ENCODE data around the gene PTPRH. TPM values are rescaled to one million over a fixed set of nuclear protein-coding genes. Genes with fewer than 3 reads are reported as not detected.

PTPRH gene
- total RNA-seq, 1 donor from 2014 or later, result 1.0 TPM

DNA sequence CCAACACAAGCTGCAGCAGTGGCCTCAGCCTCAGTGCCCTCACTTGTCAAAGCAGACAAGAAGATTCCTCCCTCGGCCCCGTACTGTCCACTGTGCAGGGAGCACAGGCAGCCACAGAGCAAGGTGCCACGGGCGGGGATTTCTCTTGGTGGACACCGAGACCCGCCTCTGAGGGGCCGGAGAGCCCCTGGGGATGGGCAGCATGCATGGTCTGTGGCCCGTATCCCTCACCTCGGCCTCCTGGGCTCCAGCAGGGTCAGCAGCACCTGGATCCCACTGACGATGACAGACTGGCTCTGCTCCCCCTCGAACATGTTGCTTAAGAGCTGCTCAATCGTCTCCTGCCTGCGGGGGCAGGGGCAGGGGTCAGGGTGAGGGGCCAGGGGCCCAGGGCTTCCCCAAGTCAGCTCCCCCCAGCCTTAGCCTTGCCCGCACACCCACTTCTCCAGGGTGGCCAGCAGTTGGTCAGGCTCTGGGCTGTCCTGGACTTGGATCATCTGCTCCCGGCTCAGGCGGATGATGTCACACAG, 32.7 kb upstream of the PTPRH start:
- Histone ChIP-seq H3K27ac (ENCODE audit: low read depth, low read length) (no peak overlapping the region), H3K9me3 (ENCODE audit: insufficient read depth, low read depth, low read length) (no peaks in the 10 kb centered on the region), H3K4me1 (ENCODE audit: insufficient read depth, low read length) (no peaks in the 10 kb centered on the region), H3K79me2 (ENCODE audit: insufficient read depth, low read length) (peaks cover 10% of the 10 kb centered on the region), H3K27me3 (ENCODE audit: insufficient read depth, low read length) (no peaks in the 10 kb centered on the region), H3K9ac (ENCODE audit: low read length) (no peak overlapping the region), H4K20me1 (ENCODE audit: insufficient read depth, low read length) (peaks cover 51% of the 10 kb centered on the region), H3K4me3 (ENCODE audit: insufficient read depth, low read depth, low read length) (no peak overlapping the region), H2AFZ (ENCODE audit: low read depth, low read length) (no peak overlapping the region), H3K36me3 (ENCODE audit: insufficient read depth, low read length) (peaks cover 17% of the 10 kb centered on the region), H3K4me2 (ENCODE audit: low read length) (no peak overlapping the region)
- H3K9me3 Mint-ChIP-seq (ENCODE audit: unreplicated experiment), result no peaks in the 10 kb centered on the region
- TF ChIP-seq EZH2 (IDR thresholded peaks at IDR 0.05; ENCODE audit: insufficient read depth, low read length), result no peak
- TF ChIP-seq, protein P1, sequence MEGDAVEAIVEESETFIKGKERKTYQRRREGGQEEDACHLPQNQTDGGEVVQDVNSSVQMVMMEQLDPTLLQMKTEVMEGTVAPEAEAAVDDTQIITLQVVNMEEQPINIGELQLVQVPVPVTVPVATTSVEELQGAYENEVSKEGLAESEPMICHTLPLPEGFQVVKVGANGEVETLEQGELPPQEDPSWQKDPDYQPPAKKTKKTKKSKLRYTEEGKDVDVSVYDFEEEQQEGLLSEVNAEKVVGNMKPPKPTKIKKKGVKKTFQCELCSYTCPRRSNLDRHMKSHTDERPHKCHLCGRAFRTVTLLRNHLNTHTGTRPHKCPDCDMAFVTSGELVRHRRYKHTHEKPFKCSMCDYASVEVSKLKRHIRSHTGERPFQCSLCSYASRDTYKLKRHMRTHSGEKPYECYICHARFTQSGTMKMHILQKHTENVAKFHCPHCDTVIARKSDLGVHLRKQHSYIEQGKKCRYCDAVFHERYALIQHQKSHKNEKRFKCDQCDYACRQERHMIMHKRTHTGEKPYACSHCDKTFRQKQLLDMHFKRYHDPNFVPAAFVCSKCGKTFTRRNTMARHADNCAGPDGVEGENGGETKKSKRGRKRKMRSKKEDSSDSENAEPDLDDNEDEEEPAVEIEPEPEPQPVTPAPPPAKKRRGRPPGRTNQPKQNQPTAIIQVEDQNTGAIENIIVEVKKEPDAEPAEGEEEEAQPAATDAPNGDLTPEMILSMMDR (IDR thresholded peaks at IDR 0.05; ENCODE audit: insufficient read depth, low read depth, low read length), result no peak
- DNase-seq (ENCODE audit: low read depth) (no peak), FAIRE-seq (no peak)
- no peak overlapping the region for H3K27ac Mint-ChIP-seq (ENCODE audit: unreplicated experiment)
- no peaks in the 10 kb centered on the region for H3K27me3 Mint-ChIP-seq (ENCODE audit: low read depth, unreplicated experiment)
- H3K4me1 Mint-ChIP-seq (ENCODE audit: low read depth, unreplicated experiment), result no peaks in the 10 kb centered on the region
- no peak overlapping the region for H3K4me3 Mint-ChIP-seq (ENCODE audit: unreplicated experiment)
- H3K36me3 Mint-ChIP-seq (ENCODE audit: low read depth, unreplicated experiment), result peaks cover 8% of the 10 kb centered on the region

DNA sequence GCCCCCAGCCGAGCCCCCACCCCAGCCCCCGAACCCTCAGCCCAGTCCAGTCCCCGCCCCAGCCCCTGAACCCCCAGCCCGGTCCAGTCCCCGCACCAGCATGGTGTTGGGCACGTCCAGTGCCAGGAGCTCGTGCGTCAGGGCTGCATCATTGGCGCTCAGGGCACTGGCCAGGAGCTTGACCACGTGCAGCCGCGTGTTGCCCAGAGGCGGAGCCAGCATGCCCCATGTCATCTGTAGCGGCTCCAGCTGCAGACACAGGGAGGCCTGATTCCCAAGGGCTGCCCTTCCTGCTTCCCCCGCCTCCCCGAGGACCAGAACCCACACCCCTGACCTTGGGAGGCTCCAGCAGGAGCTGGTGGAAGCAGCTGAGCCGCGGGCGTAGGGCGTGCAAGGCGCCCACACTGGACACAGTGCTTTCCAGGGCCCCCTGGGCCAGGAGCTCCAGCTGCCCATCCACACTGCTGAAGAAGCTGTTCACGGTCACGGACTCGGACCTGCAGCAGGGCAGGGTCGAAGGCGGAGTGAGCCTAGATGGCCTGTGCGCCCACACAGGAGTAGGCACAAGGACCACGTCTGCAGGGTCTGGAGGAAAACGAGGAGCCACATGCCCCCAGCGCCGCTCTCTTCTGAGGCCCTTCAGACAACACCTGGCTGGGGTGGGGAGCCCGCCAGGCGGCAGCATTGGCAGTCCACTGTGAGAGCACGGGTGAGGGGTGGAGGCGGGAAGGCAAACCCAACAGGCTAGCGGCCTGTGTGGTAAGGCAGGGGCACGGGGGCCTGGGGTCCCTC, 32.0 kb upstream of the PTPRH start:
- Mint-ChIP-seq H3K9me3 (ENCODE audit: unreplicated experiment) (no peaks in the 10 kb centered on the region), H3K27ac (ENCODE audit: unreplicated experiment) (no peak overlapping the region), H3K4me3 (ENCODE audit: unreplicated experiment) (no peak overlapping the region), H3K36me3 (ENCODE audit: low read depth, unreplicated experiment) (peaks cover 13% of the 10 kb centered on the region), H3K4me1 (ENCODE audit: low read depth, unreplicated experiment) (no peaks in the 10 kb centered on the region), H3K27me3 (ENCODE audit: low read depth, unreplicated experiment) (no peaks in the 10 kb centered on the region)
- Histone ChIP-seq H3K27me3 (ENCODE audit: insufficient read depth, low read length) (no peaks in the 10 kb centered on the region), H3K9ac (ENCODE audit: low read length) (no peak overlapping the region), H3K4me3 (ENCODE audit: insufficient read depth, low read depth, low read length) (no peak overlapping the region), H3K36me3 (ENCODE audit: insufficient read depth, low read length) (peaks cover 18% of the 10 kb centered on the region), H3K9me3 (ENCODE audit: insufficient read depth, low read depth, low read length) (no peaks in the 10 kb centered on the region), H3K27ac (ENCODE audit: low read depth, low read length) (no peak overlapping the region), H3K4me2 (ENCODE audit: low read length) (no peak overlapping the region), H2AFZ (ENCODE audit: low read depth, low read length) (no peak overlapping the region), H3K4me1 (ENCODE audit: insufficient read depth, low read length) (no peaks in the 10 kb centered on the region), H4K20me1 (ENCODE audit: insufficient read depth, low read length) (peaks cover 48% of the 10 kb centered on the region), H3K79me2 (ENCODE audit: insufficient read depth, low read length) (peaks cover 4% of the 10 kb centered on the region)
- TF ChIP-seq, protein P1 (IDR thresholded peaks at IDR 0.05; ENCODE audit: insufficient read depth, low read depth, low read length), result no peak
- TF ChIP-seq EZH2 (IDR thresholded peaks at IDR 0.05; ENCODE audit: insufficient read depth, low read length), result no peak
- no peak for DNase-seq (ENCODE audit: low read depth)
- no peak for FAIRE-seq

DNA sequence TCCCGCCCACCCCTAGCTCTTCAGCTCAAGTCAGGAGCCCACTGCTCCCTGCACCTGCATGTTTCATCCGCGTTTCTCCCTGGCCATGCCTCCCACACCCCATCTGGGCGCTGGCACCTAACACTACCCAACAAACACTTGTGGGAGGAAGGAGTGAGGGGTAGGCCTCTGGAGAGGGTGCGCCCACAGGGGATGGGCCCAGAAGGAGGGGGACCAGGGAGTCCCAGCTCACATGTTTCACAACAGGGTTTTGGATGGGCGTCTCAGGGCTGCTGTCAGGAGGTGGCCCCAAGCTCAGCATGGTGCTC, 31.4 kb upstream of the PTPRH start:
- TF ChIP-seq EZH2 (IDR thresholded peaks at IDR 0.05; ENCODE audit: insufficient read depth, low read length), result no peak
- H3K27ac ChIP-seq (ENCODE audit: low read depth, low read length), result no peak overlapping the region
- no peak for DNase-seq (ENCODE audit: low read depth)
- H3K9me3 ChIP-seq (ENCODE audit: insufficient read depth, low read depth, low read length), result no peaks in the 10 kb centered on the region
- H3K27ac Mint-ChIP-seq (ENCODE audit: unreplicated experiment), result no peak overlapping the region
- peaks cover 18% of the 10 kb centered on the region for H3K36me3 ChIP-seq (ENCODE audit: insufficient read depth, low read length)
- no peak overlapping the region for H3K4me3 ChIP-seq (ENCODE audit: insufficient read depth, low read depth, low read length)
- H3K9ac ChIP-seq (ENCODE audit: low read length), result no peak overlapping the region
- H3K27me3 ChIP-seq (ENCODE audit: insufficient read depth, low read length), result no peaks in the 10 kb centered on the region
- no peak overlapping the region for H3K4me3 Mint-ChIP-seq (ENCODE audit: unreplicated experiment)
- no peaks in the 10 kb centered on the region for H3K27me3 Mint-ChIP-seq (ENCODE audit: low read depth, unreplicated experiment)
- H3K9me3 Mint-ChIP-seq (ENCODE audit: unreplicated experiment), result no peaks in the 10 kb centered on the region
- no peaks in the 10 kb centered on the region for H3K4me1 ChIP-seq (ENCODE audit: insufficient read depth, low read length)
- H2AFZ ChIP-seq (ENCODE audit: low read depth, low read length), result no peak overlapping the region
- H3K4me2 ChIP-seq (ENCODE audit: low read length), result no peak overlapping the region
- peaks cover 43% of the 10 kb centered on the region for H4K20me1 ChIP-seq (ENCODE audit: insufficient read depth, low read length)
- peaks cover under 1% of the 10 kb centered on the region for H3K79me2 ChIP-seq (ENCODE audit: insufficient read depth, low read length)
- FAIRE-seq, result no peak
- H3K36me3 Mint-ChIP-seq (ENCODE audit: low read depth, unreplicated experiment), result peaks cover 13% of the 10 kb centered on the region
- no peaks in the 10 kb centered on the region for H3K4me1 Mint-ChIP-seq (ENCODE audit: low read depth, unreplicated experiment)

Measured in astrocyte (in vitro differentiated cells and primary cell).